Mesothelial cell of epicardium (in vitro differentiated cells): ENCODE measurements around the gene SLC25A5. TPM values are rescaled to one million over a fixed set of nuclear protein-coding genes. Genes with fewer than 3 reads are reported as not detected.

Experiments used
- DNase-seq, 2 experiments: peaks; one replicate each; pipeline ENCODE4 v3.0.0; 2021; ENCODE audit warnings: low spot score in 2 of 2; ENCODE audit not compliant: unreplicated experiment in 2 of 2
- H3K27ac Mint-ChIP-seq: 2 replicates; pipeline ENCODE4 v1.8.0; 2021; ENCODE audit warnings: mixed read lengths
- H3K27me3 Mint-ChIP-seq: 2 replicates; pipeline ENCODE4 v1.8.0; 2021; ENCODE audit warnings: low read depth, mixed read lengths
- H3K36me3 Mint-ChIP-seq: 2 replicates; pipeline ENCODE4 v1.8.0; 2021; ENCODE audit warnings: mixed read lengths
- H3K4me1 Mint-ChIP-seq: 2 replicates; pipeline ENCODE4 v1.8.0; 2021; ENCODE audit warnings: mixed read lengths
- H3K4me3 Mint-ChIP-seq: 2 replicates; pipeline ENCODE4 v1.8.0; 2021; ENCODE audit warnings: mild to moderate bottlenecking, moderate library complexity, mixed read lengths
- H3K9me3 Mint-ChIP-seq: 2 replicates; pipeline ENCODE4 v1.8.0; 2021; ENCODE audit warnings: mixed read lengths
- total RNA-seq: library from RNA; stranded (reverse); gene quantifications from 3 replicates; pipeline ENCODE4 v1.2.1, GENCODE V29; 2021
- TF ChIP-seq, protein P1 (sequence below): fragments of 200-600 bp; sonication (generic); IDR thresholded peaks from one replicate; pipeline ENCODE4 v1.5.0; 2021; ENCODE audit warnings: antibody characterized with exemption; ENCODE audit not compliant: unreplicated experiment

The SLC25A5 gene
- total RNA-seq, 1 donor from 2014 or later = 179 TPM

DNA sequence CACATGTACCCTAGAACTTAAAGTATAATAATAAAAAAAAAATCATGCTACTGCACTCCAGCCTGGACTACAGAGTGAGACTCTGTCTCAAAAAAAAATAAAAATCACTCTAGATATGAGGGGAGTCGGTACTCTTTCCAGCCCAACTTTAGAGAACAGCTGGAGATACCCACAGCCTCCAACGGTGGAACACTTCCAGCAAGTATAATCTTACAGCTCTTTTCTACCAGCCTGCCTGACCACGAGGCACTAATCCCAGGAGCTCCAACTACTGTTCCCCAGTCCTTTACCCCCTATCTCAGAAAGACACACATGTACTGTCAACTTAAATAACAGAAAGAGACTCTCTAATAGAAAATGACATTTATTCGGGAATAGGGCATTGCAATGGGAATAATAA, 50.1 kb downstream of the SLC25A5 start:
- peaks cover 8% of the 10 kb centered on the region for H3K9me3 Mint-ChIP-seq
- no peak overlapping the region for H3K4me3 Mint-ChIP-seq
- TF ChIP-seq, protein P1, sequence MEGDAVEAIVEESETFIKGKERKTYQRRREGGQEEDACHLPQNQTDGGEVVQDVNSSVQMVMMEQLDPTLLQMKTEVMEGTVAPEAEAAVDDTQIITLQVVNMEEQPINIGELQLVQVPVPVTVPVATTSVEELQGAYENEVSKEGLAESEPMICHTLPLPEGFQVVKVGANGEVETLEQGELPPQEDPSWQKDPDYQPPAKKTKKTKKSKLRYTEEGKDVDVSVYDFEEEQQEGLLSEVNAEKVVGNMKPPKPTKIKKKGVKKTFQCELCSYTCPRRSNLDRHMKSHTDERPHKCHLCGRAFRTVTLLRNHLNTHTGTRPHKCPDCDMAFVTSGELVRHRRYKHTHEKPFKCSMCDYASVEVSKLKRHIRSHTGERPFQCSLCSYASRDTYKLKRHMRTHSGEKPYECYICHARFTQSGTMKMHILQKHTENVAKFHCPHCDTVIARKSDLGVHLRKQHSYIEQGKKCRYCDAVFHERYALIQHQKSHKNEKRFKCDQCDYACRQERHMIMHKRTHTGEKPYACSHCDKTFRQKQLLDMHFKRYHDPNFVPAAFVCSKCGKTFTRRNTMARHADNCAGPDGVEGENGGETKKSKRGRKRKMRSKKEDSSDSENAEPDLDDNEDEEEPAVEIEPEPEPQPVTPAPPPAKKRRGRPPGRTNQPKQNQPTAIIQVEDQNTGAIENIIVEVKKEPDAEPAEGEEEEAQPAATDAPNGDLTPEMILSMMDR = no peak
- no peak for DNase-seq
- no peaks in the 10 kb centered on the region for H3K36me3 Mint-ChIP-seq
- H3K27ac Mint-ChIP-seq = no peak overlapping the region
- H3K27me3 Mint-ChIP-seq = no peaks in the 10 kb centered on the region
- H3K4me1 Mint-ChIP-seq = no peaks in the 10 kb centered on the region

Other genes starting within 250 kb of the SLC25A5 start
- gene PGRMC1, start 232.2 kb upstream of the SLC25A5 start, total RNA-seq = 137 to 143 TPM (median 140 TPM) in 3 replicates
- gene SLC25A43, start 69.1 kb upstream of the SLC25A5 start, total RNA-seq = 6.7 to 9.2 TPM (median 8.0 TPM) in 3 replicates
- 21.6 to 24.9 TPM (median 22.3 TPM) in 3 replicates for gene STEEP1, start 97.0 kb downstream of the SLC25A5 start, total RNA-seq
- 48.8 to 54.1 TPM (median 50.1 TPM) in 3 replicates for gene UBE2A, start 106.1 kb downstream of the SLC25A5 start, total RNA-seq
- gene NKRF, start 138.0 kb downstream of the SLC25A5 start, total RNA-seq = 11.0 to 11.6 TPM (median 11.0 TPM) in 3 replicates
- 57.6 to 62.7 TPM (median 58.1 TPM) in 3 replicates for gene SEPTIN6, start 224.7 kb downstream of the SLC25A5 start, total RNA-seq